ENCODE data around the gene NPIPB2. TPM values are rescaled to one million over a fixed set of nuclear protein-coding genes. Genes with fewer than 3 reads are reported as not detected.

Gene NPIPB2
- total and polyA plus RNA-seq, 2 of the 8 experiments (the other 6 are each of a cell fraction or from before 2014, with no cell fraction given) = 7.5 to 8.3 TPM

- no peak for TF ChIP-seq NANOG (IDR thresholded peaks at IDR 0.05; ENCODE audit: insufficient read depth, low read depth, low read length, poor library complexity, severe bottlenecking)
- no peak for TF ChIP-seq GTF2F1 (IDR thresholded peaks at IDR 0.05; ENCODE audit: borderline replicate concordance, low read depth, low read length)
These were observed 26.7 kb upstream of the NPIPB2 start (continued) for GRCh38 chr16:11968577-11968976.

All from H1 (cell line).